Choroid plexus epithelial cell (primary cell): ENCODE data around the gene FBN2.

Experiments used
- DNase-seq: peaks from one replicate; pipeline ENCODE4 v3.0.0-alpha.2; 2010; ENCODE audit warnings: low read depth
- H3K4me3 ChIP-seq: 2 replicates; pipeline ENCODE4 v1.5.1; 2011; ENCODE audit warnings: low read depth, mild to moderate bottlenecking, control low read depth, low read length, moderate library complexity
- CTCF ChIP-seq: conservative IDR thresholded peaks from 2 replicates; pipeline ENCODE4 v1.5.1; 2011; ENCODE audit warnings: low read depth, mild to moderate bottlenecking, control low read depth, inconsistent platforms, low read length, moderate library complexity

The FBN2 gene

GRCh38 chr5:128535251-128535650, 2.8 kb downstream of the FBN2 start:
- H3K4me3 ChIP-seq, result peak overlapping the region; percentile 34
- TF ChIP-seq CTCF, result no peak
- peak; percentile 24 for DNase-seq

- no peak overlapping the region for H3K4me3 ChIP-seq
- no peak for TF ChIP-seq CTCF
- peak; percentile 45 for DNase-seq
Measured at GRCh38 chr5:128534726-128535125, 3.3 kb downstream of the FBN2 start.

GRCh38 chr5:128532776-128533175, 5.3 kb downstream of the FBN2 start:
- no peak overlapping the region for H3K4me3 ChIP-seq
- no peak for TF ChIP-seq CTCF
- DNase-seq, result no peak

- no peak for TF ChIP-seq CTCF
- H3K4me3 ChIP-seq, result no peak overlapping the region
- DNase-seq, result peak; percentile 30
Measured at GRCh38 chr5:128532127-128532526, 5.9 kb downstream of the FBN2 start.

GRCh38 chr5:128528637-128529255, 9.3 kb downstream of the FBN2 start:
- DNase-seq, result no peak
- TF ChIP-seq CTCF, result no peak
- no peak overlapping the region for H3K4me3 ChIP-seq

- no peak overlapping the region for H3K4me3 ChIP-seq
- TF ChIP-seq CTCF, result no peak
- DNase-seq, result no peak
Measured at GRCh38 chr5:128528126-128528525, 9.9 kb downstream of the FBN2 start.

- TF ChIP-seq CTCF, result no peak
- DNase-seq, result no peak
- H3K4me3 ChIP-seq, result no peak overlapping the region
Measured at GRCh38 chr5:128527077-128527476, 11.0 kb downstream of the FBN2 start.
